SK-N-MC (cell line): ENCODE results near the gene ARFIP1.

Experiments used
- DNase-seq: peaks from one replicate; pipeline ENCODE4 v3.0.0-alpha.2; 2011; ENCODE audit warnings: low read depth, low spot score
- H3K27ac ChIP-seq: fragments of 200-600 bp; sonication (generic); 2 replicates; pipeline ENCODE4 v1.5.1; 2016; ENCODE audit warnings: mixed run types
- H3K36me3 ChIP-seq: fragments of 200-600 bp; sonication (generic); 2 replicates; pipeline ENCODE4 v1.6.1; 2017; ENCODE audit warnings: antibody characterized with exemption, low read length, mixed read lengths; ENCODE audit not compliant: insufficient read depth
- H3K4me3 ChIP-seq: fragments of 200-600 bp; sonication (generic); 2 replicates; pipeline ENCODE4 v1.5.1; 2016
- H3K9ac ChIP-seq: fragments of 200-600 bp; sonication (generic); 2 replicates; pipeline ENCODE4 v1.8.0; 2017; ENCODE audit warnings: mixed run types, mixed read lengths; ENCODE audit not compliant: insufficient read length
- H3K9me3 ChIP-seq: fragments of 200-600 bp; sonication (generic); 2 replicates; pipeline ENCODE4 v1.6.1; 2017; ENCODE audit warnings: low read depth, mild to moderate bottlenecking, antibody characterized with exemption, low read length, moderate library complexity, mixed read lengths
- EZH2 ChIP-seq: fragments of 200-600 bp; sonication (generic); IDR thresholded peaks from one replicate; pipeline ENCODE4 v1.6.1; 2017; ENCODE audit warnings: antibody characterized with exemption
- FOXP2 ChIP-seq: optimal IDR thresholded peaks from 2 replicates; pipeline ENCODE3; 2011; ENCODE audit warnings: mild to moderate bottlenecking, moderate library complexity; ENCODE audit not compliant: insufficient read depth; ENCODE audit errors: extremely low read length, control extremely low read depth
- POLR2AphosphoS5 ChIP-seq: IDR thresholded peaks from 2 replicates; pipeline ENCODE4 v1.6.1; 2012; ENCODE audit warnings: mild to moderate bottlenecking, low read depth, low read length, borderline replicate concordance

Gene ARFIP1

GRCh38 chr4:152937336-152938236 lies 157.8 kb downstream of the ARFIP1 start:
- no peak for TF ChIP-seq POLR2AphosphoS5
- TF ChIP-seq FOXP2 = no peak
- no peak for TF ChIP-seq EZH2
- no peaks in the 10 kb centered on the region for H3K36me3 ChIP-seq

GRCh38 chr4:152938237-152938947 lies 158.6 kb downstream of the ARFIP1 start:
- Histone ChIP-seq H3K9ac (no peak overlapping the region), H3K27ac (no peak overlapping the region), H3K9me3 (no peaks in the 10 kb centered on the region), H3K36me3 (no peaks in the 10 kb centered on the region), H3K4me3 (peak overlapping the region; percentile 81)
- peak; percentile 71 for TF ChIP-seq EZH2
- no peak for TF ChIP-seq FOXP2
- TF ChIP-seq POLR2AphosphoS5 = no peak
- DNase-seq = no peak

More at GRCh38 chr4:152937336-152938236, 157.8 kb downstream of the ARFIP1 start:
- no peak overlapping the region for H3K9ac ChIP-seq
- no peak for DNase-seq
- H3K4me3 ChIP-seq = peak overlapping the region; percentile 81
- no peaks in the 10 kb centered on the region for H3K9me3 ChIP-seq
- no peak overlapping the region for H3K27ac ChIP-seq

GRCh38 chr4:152939621-152940020 lies 159.9 kb downstream of the ARFIP1 start:
- Histone ChIP-seq H3K9me3 (no peaks in the 10 kb centered on the region), H3K4me3 (no peak overlapping the region), H3K9ac (no peak overlapping the region), H3K36me3 (no peaks in the 10 kb centered on the region), H3K27ac (no peak overlapping the region)
- DNase-seq = no peak
- TF ChIP-seq EZH2 (no peak), POLR2AphosphoS5 (no peak), FOXP2 (no peak)

GRCh38 chr4:152940461-152940860 lies 160.7 kb downstream of the ARFIP1 start:
- no peak overlapping the region for H3K27ac ChIP-seq
- no peak for DNase-seq
- H3K4me3 ChIP-seq = no peak overlapping the region
- no peak for TF ChIP-seq EZH2
- TF ChIP-seq POLR2AphosphoS5 = no peak
- no peak for TF ChIP-seq FOXP2
- H3K9ac ChIP-seq = no peak overlapping the region
- H3K9me3 ChIP-seq = no peaks in the 10 kb centered on the region
- no peaks in the 10 kb centered on the region for H3K36me3 ChIP-seq

DNA sequence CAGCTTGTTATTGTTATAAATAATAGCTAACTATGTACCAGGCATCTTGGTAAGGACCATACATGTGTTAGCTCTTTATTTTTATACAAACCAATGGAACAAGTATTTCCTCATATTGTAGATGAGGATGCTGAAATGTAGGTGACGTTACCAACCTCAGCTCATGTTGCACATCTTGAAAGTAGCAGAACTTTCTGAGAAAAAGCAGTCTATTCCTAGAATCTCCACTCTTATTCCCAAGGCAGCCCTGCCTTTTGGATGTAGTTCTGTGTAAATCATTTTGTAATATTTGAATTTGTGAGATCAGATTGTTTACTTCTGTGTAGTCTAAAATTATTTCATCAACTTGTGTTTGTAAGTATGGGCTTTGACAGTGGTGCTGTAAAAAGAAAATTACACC lies 161.7 kb downstream of the ARFIP1 start:
- no peak for DNase-seq
- H3K27ac ChIP-seq = no peak overlapping the region
- no peak for TF ChIP-seq FOXP2
- no peak for TF ChIP-seq EZH2

DNA sequence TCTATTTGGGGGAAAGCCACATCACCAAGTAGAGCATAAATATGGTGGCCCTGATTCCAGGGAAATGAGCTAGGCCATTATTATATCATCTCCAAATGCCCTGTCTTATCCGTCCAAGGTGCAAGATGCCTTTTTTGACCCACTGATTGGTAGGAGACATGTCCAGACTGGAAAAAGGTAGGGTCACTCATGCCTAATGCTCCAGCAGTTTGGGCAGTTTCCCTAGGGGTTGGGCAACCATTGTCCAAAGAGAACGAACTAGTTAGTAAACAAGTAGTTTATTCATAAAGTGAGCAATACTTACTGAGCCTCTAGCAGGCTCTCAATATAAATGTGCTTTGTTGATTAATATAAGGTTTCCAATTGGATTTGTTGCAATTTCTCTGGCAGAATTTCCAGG lies 162.6 kb downstream of the ARFIP1 start:
- no peak for DNase-seq
- no peak overlapping the region for H3K27ac ChIP-seq
- no peaks in the 10 kb centered on the region for H3K36me3 ChIP-seq
- H3K4me3 ChIP-seq = no peak overlapping the region
- TF ChIP-seq EZH2 (no peak), POLR2AphosphoS5 (no peak), FOXP2 (no peak)
- no peak overlapping the region for H3K9ac ChIP-seq
- no peaks in the 10 kb centered on the region for H3K9me3 ChIP-seq

More for the DNA sequence above, 161.7 kb downstream of the ARFIP1 start:
- H3K4me3 ChIP-seq = no peak overlapping the region
- no peaks in the 10 kb centered on the region for H3K36me3 ChIP-seq
- no peak overlapping the region for H3K9ac ChIP-seq
- H3K9me3 ChIP-seq = no peaks in the 10 kb centered on the region

GRCh38 chr4:152943672-152944071 lies 163.9 kb downstream of the ARFIP1 start:
- Histone ChIP-seq H3K9ac (no peak overlapping the region), H3K27ac (no peak overlapping the region), H3K4me3 (no peak overlapping the region), H3K36me3 (no peaks in the 10 kb centered on the region), H3K9me3 (no peaks in the 10 kb centered on the region)
- DNase-seq = no peak
- TF ChIP-seq POLR2AphosphoS5 = no peak
- TF ChIP-seq EZH2 = no peak
- TF ChIP-seq FOXP2 = no peak

DNA sequence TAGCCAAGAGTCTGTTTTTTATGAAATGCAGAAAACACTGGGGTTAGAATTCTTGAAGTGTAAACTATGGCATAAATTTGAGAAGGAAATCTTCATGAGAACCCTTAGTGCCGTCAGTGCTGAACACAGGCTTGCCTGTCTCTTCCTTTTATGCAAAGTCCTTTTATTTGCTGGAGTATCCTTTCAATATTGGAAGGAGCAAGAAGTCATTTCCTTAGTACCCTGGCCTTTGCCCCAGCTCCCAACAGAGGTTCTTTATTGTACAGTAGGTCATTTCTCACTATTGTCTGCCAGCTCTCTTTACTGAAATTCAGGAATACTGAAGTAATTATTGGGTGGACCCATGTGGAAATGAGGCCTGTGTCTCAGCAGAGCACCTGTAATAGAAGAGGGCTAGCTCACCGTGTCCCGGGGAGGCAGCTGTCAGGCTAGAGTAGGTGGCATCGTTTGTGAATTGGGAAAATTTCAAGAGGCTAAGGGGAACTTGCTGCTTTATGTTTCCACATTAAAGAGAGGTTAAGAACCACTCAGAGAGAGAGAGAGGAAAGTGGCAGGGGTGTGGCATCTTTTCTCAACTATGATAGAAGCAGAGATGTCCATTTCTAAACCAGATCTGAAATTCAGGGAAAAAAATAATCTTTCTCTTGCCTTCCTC lies 165.0 kb downstream of the ARFIP1 start:
- Histone ChIP-seq H3K36me3 (no peaks in the 10 kb centered on the region), H3K9ac (no peak overlapping the region), H3K27ac (no peak overlapping the region), H3K9me3 (no peaks in the 10 kb centered on the region), H3K4me3 (no peak overlapping the region)
- DNase-seq = no peak
- TF ChIP-seq EZH2 (no peak), FOXP2 (no peak), POLR2AphosphoS5 (no peak)
